ENCODE results near the gene PLD5. TPM values are rescaled to one million over a fixed set of nuclear protein-coding genes. Genes with fewer than 3 reads are reported as not detected.
"Not testable (repeated sequence)": the region's sequence is repeated elsewhere in the genome, so short reads cannot be mapped to it uniquely, and the experiment has no call there.

PLD5 gene
- total and polyA plus RNA-seq, 4 donors, result 4.6 to 11.5 (median 9.4) TPM

- DNase-seq (ENCODE audit: low read depth in 4 of 6, low spot score in 6 of 6), result no peak
- Histone ChIP-seq H3K4me1 (ENCODE audit: control insufficient read depth, insufficient read depth, low read length) (no peaks in the 10 kb centered on the region), H3K27me3 (ENCODE audit: control insufficient read depth, insufficient read depth, low read length) (no peaks in the 10 kb centered on the region), H3K4me3 (ENCODE audit: low read depth, low read length) (no peak overlapping the region), H3K9me3 (ENCODE audit: control insufficient read depth, insufficient read depth, low read length) (no peaks in the 10 kb centered on the region), H3K36me3 (ENCODE audit: control insufficient read depth, insufficient read depth, low read length) (no peaks in the 10 kb centered on the region), H3K27ac (ENCODE audit: low read depth, low read length) (no peak overlapping the region)
Observed at GRCh38 chr1:242411901-242412300, 112.6 kb downstream of the PLD5 start.

GRCh38 chr1:242405947-242406346 is 118.5 kb downstream of the PLD5 start:
- H3K4me3 ChIP-seq (ENCODE audit: low read depth, low read length), result no peak overlapping the region
- H3K27me3 ChIP-seq (ENCODE audit: control insufficient read depth, insufficient read depth, low read length), result no peaks in the 10 kb centered on the region
- H3K9me3 ChIP-seq (ENCODE audit: control insufficient read depth, insufficient read depth, low read length), result no peaks in the 10 kb centered on the region
- 83% methylated on average over 2 of the region's 2 CpGs for WGBS (ENCODE audit: insufficient coverage)
- H3K4me1 ChIP-seq (ENCODE audit: control insufficient read depth, insufficient read depth, low read length), result no peaks in the 10 kb centered on the region
- H3K27ac ChIP-seq (ENCODE audit: low read depth, low read length), result no peak overlapping the region
- no peak for DNase-seq (ENCODE audit: low read depth in 4 of 6, low spot score in 6 of 6)
- no peaks in the 10 kb centered on the region for H3K36me3 ChIP-seq (ENCODE audit: control insufficient read depth, insufficient read depth, low read length)

DNA sequence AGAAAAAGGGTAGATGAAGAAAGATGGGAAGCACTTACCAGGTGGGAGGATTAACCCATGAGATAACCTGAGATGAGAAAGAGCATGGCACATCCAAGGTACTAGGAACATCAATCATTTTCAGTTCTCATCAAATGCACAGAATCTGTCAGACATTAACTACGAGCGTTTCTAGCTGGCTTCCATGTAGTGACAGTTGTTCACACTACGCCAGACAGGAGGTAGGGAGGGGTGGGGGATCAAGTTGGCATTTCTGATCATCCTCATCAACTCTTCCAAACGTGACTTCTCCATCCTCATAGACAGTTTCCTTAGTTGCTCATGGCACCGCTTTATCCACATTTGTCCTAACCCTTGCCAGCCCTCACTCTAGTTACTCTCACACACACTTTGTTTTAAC is 120.2 kb downstream of the PLD5 start:
- Histone ChIP-seq H3K27ac (ENCODE audit: low read depth, low read length) (no peak overlapping the region), H3K4me3 (ENCODE audit: low read depth, low read length) (no peak overlapping the region), H3K4me1 (ENCODE audit: control insufficient read depth, insufficient read depth, low read length) (no peaks in the 10 kb centered on the region), H3K36me3 (ENCODE audit: control insufficient read depth, insufficient read depth, low read length) (no peaks in the 10 kb centered on the region), H3K27me3 (ENCODE audit: control insufficient read depth, insufficient read depth, low read length) (no peaks in the 10 kb centered on the region), H3K9me3 (ENCODE audit: control insufficient read depth, insufficient read depth, low read length) (no peaks in the 10 kb centered on the region)
- no peak for DNase-seq (ENCODE audit: low read depth in 4 of 6, low spot score in 6 of 6)
- 93% methylated on average over 2 of the region's 5 CpGs for WGBS (ENCODE audit: insufficient coverage)

- 76% methylated on average over 4 of the region's 5 CpGs for WGBS (ENCODE audit: insufficient coverage)
- H3K27ac ChIP-seq (ENCODE audit: low read depth, low read length), result no peak overlapping the region
- no peaks in the 10 kb centered on the region for H3K36me3 ChIP-seq (ENCODE audit: control insufficient read depth, insufficient read depth, low read length)
- no peaks in the 10 kb centered on the region for H3K4me1 ChIP-seq (ENCODE audit: control insufficient read depth, insufficient read depth, low read length)
- H3K4me3 ChIP-seq (ENCODE audit: low read depth, low read length), result no peak overlapping the region
- no peaks in the 10 kb centered on the region for H3K27me3 ChIP-seq (ENCODE audit: control insufficient read depth, insufficient read depth, low read length)
- no peaks in the 10 kb centered on the region for H3K9me3 ChIP-seq (ENCODE audit: control insufficient read depth, insufficient read depth, low read length)
- DNase-seq (ENCODE audit: low read depth in 4 of 6, low spot score in 6 of 6), result no peak
Observed at GRCh38 chr1:242402956-242403355, 121.5 kb downstream of the PLD5 start.

DNA sequence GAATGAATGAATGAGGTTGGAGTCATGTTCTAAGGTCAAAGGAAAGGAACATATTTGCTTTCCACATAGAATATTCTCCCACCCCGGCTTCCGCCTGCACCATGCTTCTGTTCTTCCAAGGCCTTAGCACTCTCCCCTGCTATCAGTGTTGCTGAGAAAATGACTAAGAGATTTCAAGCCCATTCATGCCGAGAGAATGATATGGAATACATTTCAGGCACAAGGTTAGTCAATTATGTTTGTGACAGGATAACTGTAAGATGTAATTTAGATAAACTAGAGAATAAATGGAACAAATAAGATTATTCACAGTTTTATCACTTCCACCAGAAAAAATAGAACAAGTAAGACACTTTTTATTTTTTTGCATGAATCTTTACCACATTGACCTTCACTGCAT is 122.6 kb downstream of the PLD5 start:
- Histone ChIP-seq H3K36me3 (ENCODE audit: control insufficient read depth, insufficient read depth, low read length) (no peaks in the 10 kb centered on the region), H3K9me3 (ENCODE audit: control insufficient read depth, insufficient read depth, low read length) (no peaks in the 10 kb centered on the region), H3K27me3 (ENCODE audit: control insufficient read depth, insufficient read depth, low read length) (no peaks in the 10 kb centered on the region), H3K27ac (ENCODE audit: low read depth, low read length) (no peak overlapping the region), H3K4me1 (ENCODE audit: control insufficient read depth, insufficient read depth, low read length) (no peaks in the 10 kb centered on the region), H3K4me3 (ENCODE audit: low read depth, low read length) (no peak overlapping the region)
- no CpG with 5 or more reads among the region's 3 CpGs for WGBS (ENCODE audit: insufficient coverage)
- DNase-seq (ENCODE audit: low read depth in 4 of 6, low spot score in 6 of 6), result peak in 1 of 6 donors; percentile 43

- WGBS (ENCODE audit: insufficient coverage), result no CpG with 5 or more reads among the region's 5 CpGs
- H3K27ac ChIP-seq (ENCODE audit: low read depth, low read length), result no peak overlapping the region
Observed at GRCh38 chr1:242398351-242398750, 126.1 kb downstream of the PLD5 start.

GRCh38 chr1:242391896-242392295 is 132.6 kb downstream of the PLD5 start:
- H3K27me3 ChIP-seq (ENCODE audit: control insufficient read depth, insufficient read depth, low read length), result no peaks in the 10 kb centered on the region
- no peak overlapping the region for H3K27ac ChIP-seq (ENCODE audit: low read depth, low read length)
- no peak for DNase-seq (ENCODE audit: low read depth in 4 of 6, low spot score in 6 of 6)
- H3K4me1 ChIP-seq (ENCODE audit: control insufficient read depth, insufficient read depth, low read length), result no peaks in the 10 kb centered on the region
- H3K9me3 ChIP-seq (ENCODE audit: control insufficient read depth, insufficient read depth, low read length), result no peaks in the 10 kb centered on the region
- no peak overlapping the region for H3K4me3 ChIP-seq (ENCODE audit: low read depth, low read length)
- H3K36me3 ChIP-seq (ENCODE audit: control insufficient read depth, insufficient read depth, low read length), result no peaks in the 10 kb centered on the region

More at GRCh38 chr1:242398351-242398750, 126.1 kb downstream of the PLD5 start:
- no peaks in the 10 kb centered on the region for H3K4me1 ChIP-seq (ENCODE audit: control insufficient read depth, insufficient read depth, low read length)
- H3K4me3 ChIP-seq (ENCODE audit: low read depth, low read length), result no peak overlapping the region
- H3K27me3 ChIP-seq (ENCODE audit: control insufficient read depth, insufficient read depth, low read length), result no peaks in the 10 kb centered on the region
- no peak for DNase-seq (ENCODE audit: low read depth in 4 of 6, low spot score in 6 of 6)
- H3K36me3 ChIP-seq (ENCODE audit: control insufficient read depth, insufficient read depth, low read length), result no peaks in the 10 kb centered on the region
- H3K9me3 ChIP-seq (ENCODE audit: control insufficient read depth, insufficient read depth, low read length), result no peaks in the 10 kb centered on the region

DNA sequence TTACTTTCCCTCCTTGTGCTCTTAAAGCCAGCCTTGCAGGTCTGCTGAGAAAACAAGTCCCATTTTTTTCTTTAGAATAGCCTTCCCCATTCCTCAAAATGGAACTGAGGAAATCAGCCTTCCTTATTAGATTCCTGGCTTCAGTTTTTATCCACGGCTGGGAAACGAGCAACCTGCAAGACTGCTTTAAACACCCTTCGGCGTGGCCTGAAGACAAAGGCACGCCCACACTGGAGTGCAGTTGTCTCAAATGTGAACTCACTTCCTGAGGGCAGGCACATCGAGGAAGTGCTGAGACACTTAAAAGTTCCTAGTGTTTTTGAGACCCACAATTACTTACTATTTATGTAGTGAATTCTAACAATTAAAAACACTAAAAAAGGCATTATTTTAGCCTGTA is 148.4 kb downstream of the PLD5 start:
- H3K4me3 ChIP-seq (ENCODE audit: low read depth, low read length); DNase-seq (ENCODE audit: low read depth in 4 of 6, low spot score in 6 of 6); H3K27ac ChIP-seq (ENCODE audit: low read depth, low read length); H3K9me3 ChIP-seq (ENCODE audit: control insufficient read depth, insufficient read depth, low read length); H3K36me3 ChIP-seq (ENCODE audit: control insufficient read depth, insufficient read depth, low read length); H3K27me3 ChIP-seq (ENCODE audit: control insufficient read depth, insufficient read depth, low read length); H3K4me1 ChIP-seq (ENCODE audit: control insufficient read depth, insufficient read depth, low read length): not testable (repeated sequence)
- 58% methylated on average over 5 of the region's 6 CpGs for WGBS (ENCODE audit: insufficient coverage)

- H3K27me3 ChIP-seq (ENCODE audit: control insufficient read depth, insufficient read depth, low read length); H3K4me1 ChIP-seq (ENCODE audit: control insufficient read depth, insufficient read depth, low read length); H3K36me3 ChIP-seq (ENCODE audit: control insufficient read depth, insufficient read depth, low read length); DNase-seq (ENCODE audit: low read depth in 4 of 6, low spot score in 6 of 6); H3K4me3 ChIP-seq (ENCODE audit: low read depth, low read length); H3K9me3 ChIP-seq (ENCODE audit: control insufficient read depth, insufficient read depth, low read length); H3K27ac ChIP-seq (ENCODE audit: low read depth, low read length): not testable (repeated sequence)
- WGBS (ENCODE audit: insufficient coverage), result no CpG with 5 or more reads among the region's 3 CpGs
Observed at GRCh38 chr1:242350446-242350845, 174.1 kb downstream of the PLD5 start.

DNA sequence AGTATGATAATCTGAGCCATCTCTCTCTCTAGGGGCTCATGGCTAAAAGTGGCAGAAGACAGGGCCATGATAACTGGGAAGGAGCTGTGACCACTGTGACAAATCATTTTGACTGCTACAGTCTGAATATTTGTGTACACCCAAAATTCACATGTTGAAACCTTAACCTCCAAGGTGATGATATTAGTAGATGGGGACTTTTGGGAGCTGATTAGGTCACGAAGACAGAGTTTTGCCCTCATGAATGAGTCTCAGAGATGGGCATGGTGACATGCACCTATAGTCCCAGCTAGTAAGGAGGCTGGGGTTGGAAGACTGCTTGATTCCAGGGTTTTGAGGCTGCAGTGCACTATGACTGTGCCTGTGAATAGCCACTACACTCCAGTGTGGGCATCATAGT is 174.9 kb downstream of the PLD5 start:
- 100% methylated on average over 1 of the region's 1 CpG for WGBS (ENCODE audit: insufficient coverage)
- H3K4me3 ChIP-seq (ENCODE audit: low read depth, low read length), result no peak overlapping the region
- DNase-seq (ENCODE audit: low read depth in 4 of 6, low spot score in 6 of 6), result no peak
- H3K36me3 ChIP-seq (ENCODE audit: control insufficient read depth, insufficient read depth, low read length), result no peaks in the 10 kb centered on the region
- no peaks in the 10 kb centered on the region for H3K27me3 ChIP-seq (ENCODE audit: control insufficient read depth, insufficient read depth, low read length)
- no peak overlapping the region for H3K27ac ChIP-seq (ENCODE audit: low read depth, low read length)
- H3K4me1 ChIP-seq (ENCODE audit: control insufficient read depth, insufficient read depth, low read length), result no peaks in the 10 kb centered on the region
- H3K9me3 ChIP-seq (ENCODE audit: control insufficient read depth, insufficient read depth, low read length), result no peaks in the 10 kb centered on the region
